Muscle of arm (tissue), 12 donors: Measurements from ENCODE around the gene SLC45A1. TPM values are rescaled to one million over a fixed set of nuclear protein-coding genes. Genes with fewer than 3 reads are reported as not detected.

Source experiments
- DNase-seq: peaks from one replicate; pipeline ENCODE4 v3.0.0-alpha.2; 2013
- polyA plus RNA-seq, 12 donors: library from polyadenylated mRNA; unstranded; fragments of 120-200 nt; gene quantifications; one replicate each; pipeline ENCODE4 v1.2.1, GENCODE V29; 2013; ENCODE audit not compliant: insufficient read length in 12 of 12

SLC45A1 gene
- polyA plus RNA-seq, 12 donors: 0.51 to 0.86 (median 0.71) TPM; not detected in 2

DNA sequence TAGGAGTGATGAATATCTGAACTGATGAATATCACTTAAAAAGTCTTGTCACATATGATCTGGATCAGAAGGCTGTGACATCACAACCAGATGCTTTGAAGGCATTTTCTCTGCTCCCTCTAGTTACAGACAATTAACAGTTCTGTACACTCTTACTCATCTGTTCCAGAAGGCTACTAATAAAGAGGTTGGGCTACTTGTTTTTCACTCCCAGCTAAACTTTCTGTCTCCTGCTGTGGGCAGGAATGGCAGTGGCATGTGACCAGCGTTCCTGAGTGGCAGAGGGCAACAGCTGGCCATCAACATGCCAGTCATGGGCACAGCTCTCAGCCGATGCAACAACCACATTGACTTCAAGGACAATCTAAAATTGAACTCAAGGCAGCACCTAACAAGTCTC lies 66.7 kb downstream of the SLC45A1 start:
- DNase-seq: no peak

- DNase-seq: no peak
Observed at GRCh38 chr1:8386247-8386646, 68.3 kb downstream of the SLC45A1 start.

GRCh38 chr1:8388732-8389562 lies 71.0 kb downstream of the SLC45A1 start:
- DNase-seq: no peak

DNA sequence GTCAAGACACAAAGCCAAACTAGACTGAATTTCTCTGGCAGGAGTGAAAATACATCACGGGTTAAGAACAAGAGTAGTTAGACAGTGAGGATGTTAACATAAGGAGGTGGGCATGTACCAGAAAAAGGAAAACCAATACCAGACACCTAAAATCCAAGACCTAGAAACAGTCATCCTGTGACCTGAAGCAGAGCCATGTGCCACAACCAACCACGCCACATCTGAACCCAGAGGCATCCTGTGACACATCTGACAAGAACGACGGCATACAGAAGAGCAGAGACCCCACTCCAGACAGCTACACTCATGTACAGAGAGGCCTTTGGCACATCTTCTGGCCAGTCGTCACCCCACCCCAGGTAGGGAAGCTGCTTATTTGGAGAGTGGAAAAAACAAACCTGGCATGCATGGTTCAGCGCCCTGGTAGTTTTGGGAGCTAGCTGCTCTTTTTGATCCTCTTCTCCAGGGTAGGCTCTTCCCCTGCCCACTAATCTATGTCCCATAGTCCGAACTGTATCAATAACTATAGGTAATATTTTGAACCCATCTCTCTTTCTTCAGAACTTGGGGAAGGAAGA lies 72.1 kb downstream of the SLC45A1 start:
- DNase-seq: no peak

GRCh38 chr1:8390707-8391106 lies 72.8 kb downstream of the SLC45A1 start:
- DNase-seq: no peak

DNA sequence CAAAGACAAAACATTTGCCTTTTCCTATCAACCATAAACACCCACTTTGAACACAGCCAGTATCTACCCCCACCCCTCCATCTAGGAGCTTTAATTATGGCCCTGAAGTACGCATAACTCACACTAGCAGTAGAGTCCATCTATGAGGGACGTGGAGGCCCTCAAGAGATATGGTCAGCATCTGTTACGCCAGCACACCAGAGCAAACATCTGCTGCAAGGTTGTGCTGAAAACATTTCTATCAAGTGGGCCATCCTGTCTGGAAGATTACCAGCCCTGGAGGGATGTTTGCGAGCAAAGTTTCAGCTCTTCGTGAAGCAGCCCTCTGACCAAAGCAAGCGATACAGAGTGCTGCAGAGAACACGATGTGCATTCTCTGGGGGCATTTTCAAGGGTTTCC lies 74.6 kb downstream of the SLC45A1 start:
- no peak for DNase-seq
